Lower lobe of right lung (tissue), 2 donors: ENCODE measurements around the gene PSAP. TPM values are rescaled to one million over a fixed set of nuclear protein-coding genes. Genes with fewer than 3 reads are reported as not detected.

Source experiments
- ATAC-seq, 2 donors: fragments of 200-7000 bp; cut with Tn5 transposase; one replicate each; pipeline ENCODE4 v1.9.1; 2020 to 2022; ENCODE audit warnings: mild to moderate bottlenecking in 2 of 2, moderate library complexity in 2 of 2
- DNase-seq: peaks from one replicate; pipeline ENCODE4 v3.0.0-alpha.2; 2020
- H3K27ac ChIP-seq: fragments of 200-600 bp; one replicate; pipeline ENCODE4 v1.8.0; 2022
- H3K27me3 ChIP-seq: fragments of 200-600 bp; one replicate; pipeline ENCODE4 v1.8.0; 2022; ENCODE audit warnings: low read depth
- H3K36me3 ChIP-seq: fragments of 200-600 bp; one replicate; pipeline ENCODE4 v1.8.0; 2022; ENCODE audit warnings: mild to moderate bottlenecking
- H3K4me1 ChIP-seq: fragments of 200-600 bp; one replicate; pipeline ENCODE4 v1.8.0; 2022
- H3K4me3 ChIP-seq: fragments of 200-600 bp; one replicate; pipeline ENCODE4 v1.8.0; 2022; ENCODE audit warnings: mild to moderate bottlenecking
- H3K9me3 ChIP-seq: fragments of 200-600 bp; one replicate; pipeline ENCODE4 v1.8.0; 2022
- intact Hi-C: fragments of 100-400 bp; cut with DNase I; formaldehyde crosslinking; loops from one replicate; pipeline ENCODE4 v1.11.0; 2022
- total RNA-seq: library from RNA; stranded (reverse); fragmentation: NEBNext Ultra II Directional; extraction: Animal tissue kit (Norgen Biotek cat#: 25700); gene quantifications from one replicate; pipeline ENCODE4 v1.2.1, GENCODE V29; 2021
- TF ChIP-seq, protein P1 (sequence below): fragments of 200-600 bp; IDR thresholded peaks from one replicate; pipeline ENCODE4 v1.8.0; 2022; ENCODE audit warnings: antibody characterized with exemption, mild to moderate bottlenecking
- donor health status: DM: no; HTN: yes; CAD: no; lungs with severe emphysema.

The PSAP gene
- total RNA-seq, 1 donor from 2014 or later: 2,019 TPM

DNA sequence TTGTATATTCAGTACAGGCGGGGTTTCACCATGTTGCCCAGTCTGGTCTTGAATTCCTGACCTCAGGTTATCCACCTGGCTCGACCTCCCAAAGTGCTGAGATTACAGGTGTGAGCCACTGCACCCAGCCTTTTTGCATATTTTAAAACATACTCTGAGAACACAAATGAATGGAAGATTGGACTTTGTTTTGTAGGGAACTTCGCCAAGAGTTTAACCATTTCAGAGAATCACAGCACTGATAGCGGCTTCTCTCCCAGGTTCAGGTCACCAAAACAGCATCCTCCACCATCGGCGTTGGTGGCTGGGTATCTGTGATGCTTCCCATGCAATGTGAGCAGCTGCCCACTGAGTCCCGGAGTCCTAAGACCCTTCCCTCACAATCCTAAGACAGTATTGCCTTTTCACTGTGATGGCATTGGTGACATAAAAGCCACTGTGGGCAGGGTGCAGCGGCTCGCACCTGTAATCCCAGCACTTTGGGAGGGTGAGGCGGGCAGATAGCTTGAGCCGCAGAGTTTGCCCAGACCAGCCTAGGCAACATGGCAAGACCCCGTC, 42.3 kb upstream of the PSAP start:
- Histone ChIP-seq H3K9me3 (no peaks in the 10 kb centered on the region), H3K27me3 (no peaks in the 10 kb centered on the region), H3K27ac (no peak overlapping the region), H3K36me3 (no peaks in the 10 kb centered on the region), H3K4me1 (peaks cover 38% of the 10 kb centered on the region), H3K4me3 (no peak overlapping the region)
- DNase-seq (no peak), ATAC-seq (no peak)
- intact Hi-C loops: no loop called here
- TF ChIP-seq, protein P1, sequence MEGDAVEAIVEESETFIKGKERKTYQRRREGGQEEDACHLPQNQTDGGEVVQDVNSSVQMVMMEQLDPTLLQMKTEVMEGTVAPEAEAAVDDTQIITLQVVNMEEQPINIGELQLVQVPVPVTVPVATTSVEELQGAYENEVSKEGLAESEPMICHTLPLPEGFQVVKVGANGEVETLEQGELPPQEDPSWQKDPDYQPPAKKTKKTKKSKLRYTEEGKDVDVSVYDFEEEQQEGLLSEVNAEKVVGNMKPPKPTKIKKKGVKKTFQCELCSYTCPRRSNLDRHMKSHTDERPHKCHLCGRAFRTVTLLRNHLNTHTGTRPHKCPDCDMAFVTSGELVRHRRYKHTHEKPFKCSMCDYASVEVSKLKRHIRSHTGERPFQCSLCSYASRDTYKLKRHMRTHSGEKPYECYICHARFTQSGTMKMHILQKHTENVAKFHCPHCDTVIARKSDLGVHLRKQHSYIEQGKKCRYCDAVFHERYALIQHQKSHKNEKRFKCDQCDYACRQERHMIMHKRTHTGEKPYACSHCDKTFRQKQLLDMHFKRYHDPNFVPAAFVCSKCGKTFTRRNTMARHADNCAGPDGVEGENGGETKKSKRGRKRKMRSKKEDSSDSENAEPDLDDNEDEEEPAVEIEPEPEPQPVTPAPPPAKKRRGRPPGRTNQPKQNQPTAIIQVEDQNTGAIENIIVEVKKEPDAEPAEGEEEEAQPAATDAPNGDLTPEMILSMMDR: no peak

- DNase-seq: no peak
- H3K27ac ChIP-seq: no peak overlapping the region
- no peak for ATAC-seq
Measured at GRCh38 chr10:71891437-71891836, 40.4 kb upstream of the PSAP start.

DNA sequence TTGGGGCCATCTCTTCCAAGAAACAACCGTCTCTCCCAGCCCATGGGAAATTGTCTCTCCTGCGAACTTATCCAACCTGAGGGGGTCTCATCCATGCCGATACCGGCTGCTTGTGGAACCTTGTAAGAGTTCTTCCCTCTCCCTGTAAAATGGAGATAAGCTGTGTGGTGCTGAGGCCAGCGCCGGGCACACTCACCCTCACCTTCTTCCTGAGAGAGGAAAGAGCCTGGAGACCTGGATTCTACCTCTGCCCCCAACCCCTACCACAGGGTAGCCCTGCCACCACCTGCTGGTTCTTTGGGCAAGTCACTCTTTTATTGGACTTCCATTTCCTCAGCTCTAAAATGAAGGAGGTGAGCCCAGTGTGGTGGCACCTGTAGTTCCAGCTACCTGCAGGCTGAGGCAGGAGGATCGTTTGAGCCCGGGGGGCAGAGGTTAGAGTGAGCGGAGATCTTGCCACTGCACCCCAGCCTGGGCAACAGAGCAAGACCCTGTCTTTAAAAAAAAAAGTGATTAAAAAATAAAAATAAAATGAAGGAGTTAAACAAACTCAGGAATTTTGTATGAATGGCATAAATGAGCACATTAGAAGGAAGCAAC, 38.4 kb upstream of the PSAP start:
- Histone ChIP-seq H3K4me1 (peaks cover 35% of the 10 kb centered on the region), H3K36me3 (no peaks in the 10 kb centered on the region), H3K4me3 (peak overlapping the region; percentile 57), H3K27me3 (no peaks in the 10 kb centered on the region), H3K9me3 (no peaks in the 10 kb centered on the region), H3K27ac (peak overlapping the region; percentile 76)
- DNase-seq (no peak), ATAC-seq (peak in 1 of 2 donors; percentile 6)
- TF ChIP-seq, protein P1: no peak
- intact Hi-C loops: no loop called here

More at GRCh38 chr10:71891437-71891836, 40.4 kb upstream of the PSAP start:
- H3K36me3 ChIP-seq: no peaks in the 10 kb centered on the region
- H3K4me3 ChIP-seq: no peak overlapping the region
- intact Hi-C loops: no loop called here
- TF ChIP-seq, protein P1: no peak
- H3K9me3 ChIP-seq: no peaks in the 10 kb centered on the region
- no peaks in the 10 kb centered on the region for H3K27me3 ChIP-seq
- H3K4me1 ChIP-seq: peaks cover 42% of the 10 kb centered on the region

- Histone ChIP-seq H3K4me1 (peaks cover 36% of the 10 kb centered on the region), H3K27ac (peak overlapping the region; percentile 76), H3K9me3 (no peaks in the 10 kb centered on the region), H3K36me3 (no peaks in the 10 kb centered on the region), H3K27me3 (no peaks in the 10 kb centered on the region), H3K4me3 (peak overlapping the region; percentile 57)
- DNase-seq (peak; percentile 92), ATAC-seq (peak; percentile 90 to 93)
- intact Hi-C loops: no loop called here
- TF ChIP-seq, protein P1: peak; percentile 13
Measured at GRCh38 chr10:71888623-71889387, 37.8 kb upstream of the PSAP start.

GRCh38 chr10:71888248-71888622, 37.2 kb upstream of the PSAP start:
- DNase-seq (no peak), ATAC-seq (no peak)
- Histone ChIP-seq H3K27me3 (no peaks in the 10 kb centered on the region), H3K9me3 (no peaks in the 10 kb centered on the region), H3K36me3 (no peaks in the 10 kb centered on the region), H3K27ac (peak overlapping the region; percentile 76), H3K4me1 (peaks cover 40% of the 10 kb centered on the region), H3K4me3 (peak overlapping the region; percentile 57)
- intact Hi-C loops: no loop called here
- TF ChIP-seq, protein P1: no peak
